Measurements from ENCODE around the gene ZNF579.

ZNF579 gene

GRCh38 chr19:55566823-55567222 is 13.8 kb downstream of the ZNF579 start:
- no peak for DNase-seq

GRCh38 chr19:55563261-55563690 is 17.4 kb downstream of the ZNF579 start:
- DNase-seq, result no peak

- DNase-seq, result no peak
These were observed 21.0 kb downstream of the ZNF579 start for GRCh38 chr19:55559684-55560083.

GRCh38 chr19:55554741-55555152 is 25.9 kb downstream of the ZNF579 start:
- DNase-seq, result no peak

- no peak for DNase-seq
These were observed 26.3 kb downstream of the ZNF579 start for GRCh38 chr19:55554302-55554701.

GRCh38 chr19:55553217-55554182 is 27.1 kb downstream of the ZNF579 start:
- no peak for DNase-seq

- no peak for DNase-seq
These were observed 28.0 kb downstream of the ZNF579 start for GRCh38 chr19:55552620-55553019.

GRCh38 chr19:55552206-55552605 is 28.4 kb downstream of the ZNF579 start:
- DNase-seq, result no peak

GRCh38 chr19:55550321-55550650 is 30.4 kb downstream of the ZNF579 start:
- no peak for DNase-seq

GRCh38 chr19:55549500-55550320 is 30.9 kb downstream of the ZNF579 start:
- DNase-seq, result no peak

- no peak for DNase-seq
These were observed 33.6 kb downstream of the ZNF579 start for GRCh38 chr19:55546822-55547614.

GRCh38 chr19:55546011-55546410 is 34.6 kb downstream of the ZNF579 start:
- DNase-seq, result no peak

- DNase-seq, result no peak
These were observed 35.2 kb downstream of the ZNF579 start, which contains the start of gene SBK3 for GRCh38 chr19:55545443-55545842. Gene SBK3, minus strand, starts transcription at chr19:55545543. Its CDS starts 0 bp downstream, at chr19:55545543.

GRCh38 chr19:55544776-55545439 is 35.7 kb downstream of the ZNF579 start:
- no peak for DNase-seq

- no peak for DNase-seq
These were observed 36.6 kb downstream of the ZNF579 start for GRCh38 chr19:55544014-55544413.

- DNase-seq, result no peak
These were observed 37.1 kb downstream of the ZNF579 start for GRCh38 chr19:55543567-55543966.

GRCh38 chr19:55542292-55542855 is 38.3 kb downstream of the ZNF579 start:
- no peak for DNase-seq

- DNase-seq, result no peak
These were observed 39.6 kb downstream of the ZNF579 start for GRCh38 chr19:55541091-55541490.

GRCh38 chr19:55540619-55541018 is 40.0 kb downstream of the ZNF579 start:
- no peak for DNase-seq

- DNase-seq, result no peak
These were observed 41.3 kb downstream of the ZNF579 start for GRCh38 chr19:55539090-55539984.

GRCh38 chr19:55538132-55538531 is 42.5 kb downstream of the ZNF579 start:
- no peak for DNase-seq
